Measurements from ENCODE around the gene L3MBTL2. TPM values are rescaled to one million over a fixed set of nuclear protein-coding genes. Genes with fewer than 3 reads are reported as not detected.

L3MBTL2 gene
- total RNA-seq, 2 donors from 2014 or later, result 25.4 to 37.7 TPM

DNA sequence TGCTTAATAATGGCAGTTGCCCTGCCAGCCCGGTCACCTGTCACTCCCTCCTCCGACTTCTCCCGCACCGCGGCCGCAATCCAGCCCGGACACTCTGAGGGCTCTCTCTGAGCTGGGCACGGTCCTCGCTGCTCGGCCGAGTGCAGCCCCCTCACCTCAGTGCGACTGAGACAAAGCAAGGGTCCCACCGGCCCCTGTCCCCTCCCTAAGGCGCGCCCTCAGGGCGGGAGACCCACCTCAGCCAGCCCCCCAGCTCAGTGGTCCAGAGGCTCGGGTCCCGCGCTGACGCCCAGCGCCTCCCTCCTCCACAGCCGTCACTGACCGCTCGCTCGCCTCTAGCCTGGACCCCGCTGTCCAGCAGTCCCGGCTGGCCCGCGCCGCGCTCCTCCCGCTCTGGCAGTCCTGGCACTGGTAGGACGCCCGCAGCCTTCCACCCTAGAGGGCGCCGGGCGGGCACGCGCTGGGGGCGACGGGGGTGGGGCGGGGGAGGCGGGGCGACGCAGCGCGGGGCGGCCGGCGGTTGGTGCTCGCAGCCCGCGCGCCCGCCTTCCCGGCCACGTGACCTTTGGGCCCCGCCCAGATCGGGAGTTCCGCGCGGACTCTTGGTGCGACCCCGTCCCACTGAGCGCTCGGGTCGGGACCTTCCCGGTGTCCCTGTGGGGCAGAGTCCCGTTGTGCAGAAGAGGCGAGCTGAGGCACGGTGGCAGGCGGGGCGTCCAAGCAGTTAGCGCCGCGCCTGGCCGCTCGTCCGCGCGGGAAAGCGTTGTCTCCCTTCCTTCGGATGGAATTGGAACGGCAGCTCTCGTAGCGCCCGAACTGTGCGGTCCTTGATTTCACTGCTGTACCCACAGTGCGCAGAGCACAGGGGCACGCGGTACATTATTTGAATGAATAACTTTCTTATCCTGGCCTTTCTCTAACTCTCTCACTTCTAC lies 7.8 kb upstream of the L3MBTL2 start:
- no peaks in the 10 kb centered on the region for H3K27me3 ChIP-seq (replicated peaks; ENCODE audit: insufficient read depth)
- H3K4me1 ChIP-seq (replicated peaks), result no peaks in the 10 kb centered on the region
- H3K4me3 ChIP-seq, result peak overlapping the region; percentile 64 to 76
- TF ChIP-seq, protein P1, sequence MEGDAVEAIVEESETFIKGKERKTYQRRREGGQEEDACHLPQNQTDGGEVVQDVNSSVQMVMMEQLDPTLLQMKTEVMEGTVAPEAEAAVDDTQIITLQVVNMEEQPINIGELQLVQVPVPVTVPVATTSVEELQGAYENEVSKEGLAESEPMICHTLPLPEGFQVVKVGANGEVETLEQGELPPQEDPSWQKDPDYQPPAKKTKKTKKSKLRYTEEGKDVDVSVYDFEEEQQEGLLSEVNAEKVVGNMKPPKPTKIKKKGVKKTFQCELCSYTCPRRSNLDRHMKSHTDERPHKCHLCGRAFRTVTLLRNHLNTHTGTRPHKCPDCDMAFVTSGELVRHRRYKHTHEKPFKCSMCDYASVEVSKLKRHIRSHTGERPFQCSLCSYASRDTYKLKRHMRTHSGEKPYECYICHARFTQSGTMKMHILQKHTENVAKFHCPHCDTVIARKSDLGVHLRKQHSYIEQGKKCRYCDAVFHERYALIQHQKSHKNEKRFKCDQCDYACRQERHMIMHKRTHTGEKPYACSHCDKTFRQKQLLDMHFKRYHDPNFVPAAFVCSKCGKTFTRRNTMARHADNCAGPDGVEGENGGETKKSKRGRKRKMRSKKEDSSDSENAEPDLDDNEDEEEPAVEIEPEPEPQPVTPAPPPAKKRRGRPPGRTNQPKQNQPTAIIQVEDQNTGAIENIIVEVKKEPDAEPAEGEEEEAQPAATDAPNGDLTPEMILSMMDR (IDR thresholded peaks at IDR 0.05), result peak in 1 of 4 experiments; percentile 24
- TF ChIP-seq POLR2A (IDR thresholded peaks at IDR 0.05), result peak; percentile 25
- peak; percentile 37 for TF ChIP-seq POLR2AphosphoS5 (IDR thresholded peaks at IDR 0.05)
- DNase-seq (ENCODE audit: low spot score), result peak; percentile 75
- no peaks in the 10 kb centered on the region for H3K9me3 ChIP-seq
- intact Hi-C loops (cut with DNase I), result loop anchor here (5.0 kb wide), 1 partner anchor 105 kb away; the partner anchor contains the start of gene EP300
- H3K27ac ChIP-seq, result peak overlapping the region; percentile 39 to 65
- WGBS, result under 1% methylated on average over 59 of the region's 91 CpGs
- H3K36me3 ChIP-seq, result no peaks in the 10 kb centered on the region

DNA sequence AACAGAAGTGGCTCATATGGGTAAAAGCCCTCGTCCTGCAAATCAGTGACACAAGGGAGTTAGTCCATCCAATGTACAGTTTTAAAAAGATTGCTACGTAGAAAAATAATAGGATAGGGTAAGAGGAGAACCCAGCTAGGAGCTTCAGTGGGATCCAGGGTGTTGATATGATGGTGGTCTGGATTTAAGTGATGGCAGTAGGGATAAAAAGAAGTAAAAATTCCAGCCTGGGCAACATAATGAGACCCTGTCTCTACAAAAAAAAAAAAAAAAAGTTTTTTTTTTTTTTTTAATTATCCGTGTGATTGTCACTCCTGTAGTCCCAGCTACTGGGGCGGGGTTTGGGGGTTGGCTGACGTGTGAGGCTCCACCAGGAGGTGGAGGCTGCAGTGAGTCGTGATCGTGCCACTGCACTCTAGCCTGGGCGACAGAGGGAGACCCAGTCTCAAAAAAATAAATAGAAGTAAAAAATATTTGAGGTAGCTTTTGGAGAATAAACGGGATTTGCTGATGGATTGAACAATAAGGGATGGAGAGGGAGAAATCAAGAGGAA lies 7.0 kb upstream of the L3MBTL2 start:
- Histone ChIP-seq H3K9me3 (no peaks in the 10 kb centered on the region), H3K36me3 (no peaks in the 10 kb centered on the region), H3K4me1 (replicated peaks) (no peaks in the 10 kb centered on the region), H3K27me3 (replicated peaks; ENCODE audit: insufficient read depth) (no peaks in the 10 kb centered on the region), H3K4me3 (peak overlapping the region; percentile 64 to 76), H3K27ac (peak overlapping the region in 1 of 2 donors; percentile 65)
- intact Hi-C loops (cut with DNase I), result loop anchor here (5.0 kb wide), 1 partner anchor 106 kb away; the partner anchor contains the start of gene EP300
- TF ChIP-seq, protein P1 (IDR thresholded peaks at IDR 0.05), result peak in 1 of 4 experiments; percentile 15
- no peak for TF ChIP-seq POLR2A (IDR thresholded peaks at IDR 0.05)
- no peak for DNase-seq (ENCODE audit: low spot score)
- WGBS, result 2% methylated on average over 9 of the region's 9 CpGs

GRCh38 chr22:41201141-41201540 lies 4.0 kb upstream of the L3MBTL2 start:
- H3K4me3 ChIP-seq, result no peak overlapping the region
- WGBS, result 37% methylated on average over 10 of the region's 10 CpGs
- no peaks in the 10 kb centered on the region for H3K4me1 ChIP-seq (replicated peaks)
- DNase-seq (ENCODE audit: low spot score), result peak; percentile 49
- H3K27me3 ChIP-seq (replicated peaks; ENCODE audit: insufficient read depth), result no peaks in the 10 kb centered on the region
- no peaks in the 10 kb centered on the region for H3K36me3 ChIP-seq
- intact Hi-C loops (cut with DNase I), result no loop called here
- H3K27ac ChIP-seq, result peak overlapping the region in 1 of 2 donors; percentile 3
- no peaks in the 10 kb centered on the region for H3K9me3 ChIP-seq
- TF ChIP-seq POLR2AphosphoS5 (IDR thresholded peaks at IDR 0.05), result peak; percentile 64
- TF ChIP-seq POLR2A (IDR thresholded peaks at IDR 0.05), result no peak

DNA sequence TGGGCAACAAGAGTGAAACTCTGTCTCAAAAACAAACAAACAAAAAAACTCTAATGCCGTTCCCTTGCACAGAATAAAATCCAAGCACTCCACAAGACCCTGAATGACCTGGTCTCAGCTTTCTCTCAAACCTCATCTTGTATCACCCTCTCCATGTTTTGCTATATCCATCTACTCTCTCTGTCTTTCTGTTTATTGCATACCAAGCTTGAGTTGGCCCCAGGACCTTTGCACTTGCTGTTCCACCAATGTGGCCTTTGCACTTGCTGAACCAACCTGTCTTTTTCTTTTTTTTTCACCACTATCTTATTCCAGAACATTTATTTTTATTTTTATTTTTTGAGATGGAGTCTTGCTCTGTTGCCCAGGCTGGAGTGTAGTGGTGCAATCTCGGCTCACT lies 2.0 kb upstream of the L3MBTL2 start:
- 95% methylated on average over 2 of the region's 2 CpGs for WGBS
- no peaks in the 10 kb centered on the region for H3K9me3 ChIP-seq
- H3K4me3 ChIP-seq, result no peak overlapping the region
- DNase-seq (ENCODE audit: low spot score), result no peak
- no peaks in the 10 kb centered on the region for H3K27me3 ChIP-seq (replicated peaks; ENCODE audit: insufficient read depth)
- TF ChIP-seq POLR2AphosphoS5 (IDR thresholded peaks at IDR 0.05) (no peak), POLR2A (IDR thresholded peaks at IDR 0.05) (no peak)
- TF ChIP-seq, protein P1 (IDR thresholded peaks at IDR 0.05), result no peak
- intact Hi-C loops (cut with DNase I), result no loop called here
- H3K36me3 ChIP-seq, result no peaks in the 10 kb centered on the region
- H3K27ac ChIP-seq, result no peak overlapping the region
- H3K4me1 ChIP-seq (replicated peaks), result no peaks in the 10 kb centered on the region

- Histone ChIP-seq H3K4me3 (no peak overlapping the region), H3K9me3 (no peaks in the 10 kb centered on the region), H3K4me1 (replicated peaks) (no peaks in the 10 kb centered on the region), H3K27ac (no peak overlapping the region), H3K27me3 (replicated peaks; ENCODE audit: insufficient read depth) (no peaks in the 10 kb centered on the region), H3K36me3 (no peaks in the 10 kb centered on the region)
- no peak for DNase-seq (ENCODE audit: low spot score)
- no peak for TF ChIP-seq POLR2AphosphoS5 (IDR thresholded peaks at IDR 0.05)
- WGBS, result 69% methylated on average over 6 of the region's 6 CpGs
- intact Hi-C loops (cut with DNase I), result no loop called here
Observed at GRCh38 chr22:41204066-41204465, 1.0 kb upstream of the L3MBTL2 start.
